Astrocyte (in vitro differentiated cells and primary cell): ENCODE measurements around the gene TMEM219. TPM values are rescaled to one million over a fixed set of nuclear protein-coding genes. Genes with fewer than 3 reads are reported as not detected.

Experiments used
- DNase-seq: peaks from one replicate; pipeline ENCODE4 v3.0.0-alpha.2; 2010; ENCODE audit warnings: low read depth
- FAIRE-seq: peaks from 2 replicates; lab custom pipeline; 2011; peaks lifted over from hg19 to GRCh38; lab: Jason Lieb, UNC
- H2AFZ ChIP-seq: 2 replicates; pipeline ENCODE4 v1.6.0; 2012; ENCODE audit warnings: low read depth, low read length, inconsistent platforms
- H3K27ac ChIP-seq: 2 replicates; pipeline ENCODE4 v1.5.1; 2011; ENCODE audit warnings: low read depth, low read length, inconsistent platforms
- H3K27me3 ChIP-seq: 2 replicates; pipeline ENCODE4 v1.6.0; 2011; ENCODE audit warnings: low read length, inconsistent platforms; ENCODE audit not compliant: insufficient read depth
- H3K36me3 ChIP-seq: 2 replicates; pipeline ENCODE4 v1.5.1; 2011; ENCODE audit warnings: low read length, inconsistent platforms; ENCODE audit not compliant: insufficient read depth
- H3K4me1 ChIP-seq: 2 replicates; pipeline ENCODE4 v1.5.1; 2011; ENCODE audit warnings: low read length, inconsistent platforms; ENCODE audit not compliant: insufficient read depth
- H3K4me2 ChIP-seq: 2 replicates; pipeline ENCODE4 v1.6.0; 2012; ENCODE audit warnings: low read length, inconsistent platforms
- H3K4me3 ChIP-seq: 2 replicates; pipeline ENCODE4 v1.5.1; 2011; ENCODE audit warnings: low read depth, mild to moderate bottlenecking, low read length, inconsistent platforms; ENCODE audit not compliant: insufficient read depth
- H3K79me2 ChIP-seq: 2 replicates; pipeline ENCODE4 v1.6.0; 2012; ENCODE audit warnings: mild to moderate bottlenecking, low read length, inconsistent platforms; ENCODE audit not compliant: insufficient read depth
- H3K9ac ChIP-seq: 2 replicates; pipeline ENCODE4 v1.6.0; 2012; ENCODE audit warnings: mild to moderate bottlenecking, low read length, inconsistent platforms
- H3K9me3 ChIP-seq: 2 replicates; pipeline ENCODE4 v1.5.1; 2012; ENCODE audit warnings: low read depth, mild to moderate bottlenecking, low read length, inconsistent platforms; ENCODE audit not compliant: insufficient read depth
- H4K20me1 ChIP-seq: 2 replicates; pipeline ENCODE4 v1.6.0; 2012; ENCODE audit warnings: low read length, inconsistent platforms; ENCODE audit not compliant: insufficient read depth
- H3K27ac Mint-ChIP-seq: one replicate; pipeline ENCODE4 v1.8.0; 2021; ENCODE audit warnings: mild to moderate bottlenecking, mixed read lengths; ENCODE audit not compliant: unreplicated experiment
- H3K27me3 Mint-ChIP-seq: one replicate; pipeline ENCODE4 v1.8.0; 2021; ENCODE audit warnings: low read depth, mixed read lengths; ENCODE audit not compliant: unreplicated experiment
- H3K36me3 Mint-ChIP-seq: one replicate; pipeline ENCODE4 v1.8.0; 2021; ENCODE audit warnings: low read depth, mixed read lengths; ENCODE audit not compliant: unreplicated experiment
- H3K4me1 Mint-ChIP-seq: one replicate; pipeline ENCODE4 v1.8.0; 2021; ENCODE audit warnings: low read depth, mixed read lengths; ENCODE audit not compliant: unreplicated experiment
- H3K4me3 Mint-ChIP-seq: one replicate; pipeline ENCODE4 v1.8.0; 2021; ENCODE audit warnings: mild to moderate bottlenecking, moderate library complexity, mixed read lengths; ENCODE audit not compliant: unreplicated experiment
- H3K9me3 Mint-ChIP-seq: one replicate; pipeline ENCODE4 v1.8.0; 2021; ENCODE audit warnings: mild to moderate bottlenecking, mixed read lengths; ENCODE audit not compliant: unreplicated experiment
- CTCF ChIP-seq: IDR thresholded peaks from 2 replicates; pipeline ENCODE4 v1.5.1; 2011; ENCODE audit warnings: low read depth, mild to moderate bottlenecking, inconsistent platforms, low read length, moderate library complexity; ENCODE audit not compliant: insufficient read depth
- EZH2 ChIP-seq: IDR thresholded peaks from 2 replicates; pipeline ENCODE4 v1.6.1; 2012; ENCODE audit warnings: mild to moderate bottlenecking, low read length, inconsistent platforms; ENCODE audit not compliant: insufficient read depth
- total RNA-seq: library from RNA; stranded (reverse); gene quantifications from 2 replicates; pipeline ENCODE4 v1.2.1, GENCODE V29; 2021

Gene TMEM219
- total RNA-seq, 1 donor from 2014 or later = 96.6 TPM

- H3K27me3 ChIP-seq = no peaks in the 10 kb centered on the region
- Mint-ChIP-seq H3K27ac (peak overlapping the region; percentile 5), H3K9me3 (no peaks in the 10 kb centered on the region), H3K4me1 (peaks cover 8% of the 10 kb centered on the region), H3K36me3 (peaks cover 13% of the 10 kb centered on the region), H3K27me3 (no peaks in the 10 kb centered on the region), H3K4me3 (peak overlapping the region; percentile 78)
- H3K4me3 ChIP-seq = no peak overlapping the region
- no peak overlapping the region for H2AFZ ChIP-seq
- H3K9me3 ChIP-seq = no peaks in the 10 kb centered on the region
- H3K9ac ChIP-seq = peak overlapping the region; percentile 87
- FAIRE-seq (no peak), DNase-seq (no peak)
- H3K4me1 ChIP-seq = peaks cover 12% of the 10 kb centered on the region
- no peak overlapping the region for H3K27ac ChIP-seq
- peaks cover 21% of the 10 kb centered on the region for H3K36me3 ChIP-seq
- peaks cover 16% of the 10 kb centered on the region for H3K79me2 ChIP-seq
- peaks cover 14% of the 10 kb centered on the region for H4K20me1 ChIP-seq
- peak overlapping the region; percentile 86 for H3K4me2 ChIP-seq
- no peak for TF ChIP-seq EZH2
- no peak for TF ChIP-seq CTCF
Measured at GRCh38 chr16:29993903-29994599, 32.2 kb downstream of the TMEM219 start.

- peaks cover 8% of the 10 kb centered on the region for H3K4me1 Mint-ChIP-seq
- H3K27me3 Mint-ChIP-seq = no peaks in the 10 kb centered on the region
- H3K4me3 ChIP-seq = peak overlapping the region; percentile 79
- H3K9ac ChIP-seq = peak overlapping the region; percentile 87
- H3K79me2 ChIP-seq = peaks cover 18% of the 10 kb centered on the region
- H3K9me3 ChIP-seq = no peaks in the 10 kb centered on the region
- H4K20me1 ChIP-seq = peaks cover 14% of the 10 kb centered on the region
- FAIRE-seq (no peak), DNase-seq (peak; percentile 14)
- no peaks in the 10 kb centered on the region for H3K9me3 Mint-ChIP-seq
- H3K27ac Mint-ChIP-seq = peak overlapping the region; percentile 18
- TF ChIP-seq EZH2 (no peak), CTCF (no peak)
- peak overlapping the region; percentile 79 for H2AFZ ChIP-seq
- peak overlapping the region; percentile 86 for H3K4me2 ChIP-seq
- peaks cover 12% of the 10 kb centered on the region for H3K4me1 ChIP-seq
- H3K27me3 ChIP-seq = no peaks in the 10 kb centered on the region
- peaks cover 13% of the 10 kb centered on the region for H3K36me3 Mint-ChIP-seq
- peak overlapping the region; percentile 98 for H3K4me3 Mint-ChIP-seq
- peaks cover 17% of the 10 kb centered on the region for H3K36me3 ChIP-seq
- peak overlapping the region; percentile 90 for H3K27ac ChIP-seq
Measured at GRCh38 chr16:29994600-29995323, 32.9 kb downstream of the TMEM219 start.
